ENCODE measurements around the gene S100A12. TPM values are rescaled to one million over a fixed set of nuclear protein-coding genes. Genes with fewer than 3 reads are reported as not detected.

Gene S100A12
- total RNA-seq, 4 donors from 2014 or later: 2.6 to 3.2 TPM; not detected in 2

- DNase-seq: no peak
- H3K4me1 ChIP-seq: no peaks in the 10 kb centered on the region
- no peak overlapping the region for H3K27ac ChIP-seq
- H3K36me3 ChIP-seq: no peaks in the 10 kb centered on the region
- intact Hi-C loops (cut with DNase I; ENCODE audit: low total_unique reads): no loop called here
- H3K27me3 ChIP-seq: no peaks in the 10 kb centered on the region
- H3K9me3 ChIP-seq: no peaks in the 10 kb centered on the region
- TF ChIP-seq POLR2A (IDR thresholded peaks at IDR 0.05): no peak
- no peak for TF ChIP-seq CTCF (IDR thresholded peaks at IDR 0.05)
- no peak overlapping the region for H3K4me3 ChIP-seq
Observed at GRCh38 chr1:153365696-153366095, 9.7 kb downstream of the S100A12 start.

DNA sequence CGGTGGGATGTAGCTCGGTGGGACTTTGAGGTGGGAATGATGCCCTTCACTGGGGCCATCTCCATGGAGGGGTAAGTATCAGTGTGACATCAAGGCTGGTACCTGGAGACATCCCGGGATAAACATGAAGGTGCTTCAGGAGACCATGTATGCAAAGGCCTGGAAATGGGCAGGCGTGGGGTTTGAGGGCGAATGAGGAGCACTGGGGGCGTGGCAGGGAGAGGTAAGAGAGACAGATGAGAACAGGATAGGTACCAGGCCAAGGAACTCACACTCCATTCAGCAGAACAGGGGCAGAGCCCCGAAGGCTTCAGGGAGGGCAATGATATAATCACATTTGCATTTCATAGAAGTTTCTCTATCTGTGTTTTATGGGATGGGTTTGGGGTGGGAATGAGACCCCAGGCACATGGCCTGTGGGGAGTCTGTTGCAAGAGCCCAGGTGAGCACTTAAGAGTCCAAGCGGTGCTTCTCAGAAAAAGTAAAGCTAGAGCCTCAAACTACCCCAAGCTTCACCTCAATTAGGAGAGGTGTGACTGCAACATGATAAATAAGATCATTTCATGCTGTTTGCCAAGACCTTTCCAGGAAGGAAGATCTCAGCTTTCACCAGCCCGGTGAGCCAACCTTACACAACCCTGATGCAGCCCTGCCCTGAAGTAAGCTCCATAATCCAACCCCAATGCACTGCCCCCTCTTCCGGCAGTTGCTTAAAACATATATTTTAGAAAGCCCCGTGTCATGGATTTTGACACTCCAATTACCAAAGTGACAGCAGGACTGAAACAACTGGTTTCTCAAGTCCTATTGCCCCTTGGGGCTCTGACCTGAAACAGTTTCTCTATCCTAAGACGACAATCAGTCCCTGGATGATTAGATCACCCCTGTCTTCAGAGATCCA is 10.4 kb downstream of the S100A12 start:
- intact Hi-C loops (cut with DNase I; ENCODE audit: low total_unique reads): no loop called here
- Histone ChIP-seq H3K9me3 (no peaks in the 10 kb centered on the region), H3K27me3 (no peaks in the 10 kb centered on the region), H3K27ac (no peak overlapping the region), H3K4me1 (no peaks in the 10 kb centered on the region), H3K36me3 (no peaks in the 10 kb centered on the region), H3K4me3 (no peak overlapping the region)
- TF ChIP-seq CTCF (IDR thresholded peaks at IDR 0.05) (no peak), POLR2A (IDR thresholded peaks at IDR 0.05) (no peak)
- no peak for DNase-seq

DNA sequence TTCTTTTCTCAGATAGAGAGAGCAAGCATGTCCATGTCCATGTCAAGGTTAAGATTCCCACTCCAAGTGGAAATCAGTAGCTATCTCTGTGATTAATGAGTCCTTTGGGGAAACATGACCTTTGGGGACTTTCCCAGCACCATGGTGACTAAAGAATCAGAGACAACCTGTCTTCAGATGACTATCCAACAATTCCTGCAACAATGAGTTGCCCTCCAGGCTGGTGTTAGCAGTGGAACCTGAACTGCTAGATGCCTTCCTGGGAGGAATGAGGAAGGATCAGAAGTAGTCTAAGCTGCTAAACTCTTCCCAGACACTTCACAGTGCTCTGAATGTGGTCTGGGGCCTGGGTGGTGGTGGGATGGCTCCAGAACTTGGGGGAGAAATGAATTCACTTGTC is 11.3 kb downstream of the S100A12 start:
- H3K27me3 ChIP-seq: no peaks in the 10 kb centered on the region
- no peaks in the 10 kb centered on the region for H3K9me3 ChIP-seq
- H3K36me3 ChIP-seq: no peaks in the 10 kb centered on the region
- intact Hi-C loops (cut with DNase I; ENCODE audit: low total_unique reads): no loop called here
- H3K27ac ChIP-seq: no peak overlapping the region
- H3K4me3 ChIP-seq: no peak overlapping the region
- H3K4me1 ChIP-seq: no peaks in the 10 kb centered on the region
- no peak for DNase-seq
- TF ChIP-seq CTCF (IDR thresholded peaks at IDR 0.05) (no peak), POLR2A (IDR thresholded peaks at IDR 0.05) (no peak)

DNA sequence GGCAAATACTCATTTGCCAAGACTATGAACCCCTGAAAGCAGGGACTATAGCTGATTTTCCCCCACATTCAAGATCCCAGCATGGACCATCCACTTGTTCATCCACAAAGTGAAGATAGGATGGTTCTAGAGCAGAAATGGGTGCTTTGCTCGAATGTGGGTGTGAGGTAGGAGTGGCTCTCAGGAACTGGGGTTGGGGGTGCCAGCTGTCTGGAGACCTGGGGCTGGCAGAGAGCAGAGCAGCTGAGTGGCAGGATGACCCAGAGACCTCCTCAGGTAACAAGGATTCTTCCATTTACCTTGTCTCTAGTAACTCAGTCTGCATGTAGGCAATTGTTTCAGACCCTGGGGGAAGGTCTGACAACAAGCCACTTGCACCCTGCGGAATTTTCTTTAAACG is 11.8 kb downstream of the S100A12 start:
- no peaks in the 10 kb centered on the region for H3K36me3 ChIP-seq
- no peak overlapping the region for H3K4me3 ChIP-seq
- no peak for TF ChIP-seq CTCF (IDR thresholded peaks at IDR 0.05)
- TF ChIP-seq POLR2A (IDR thresholded peaks at IDR 0.05): no peak
- no peaks in the 10 kb centered on the region for H3K27me3 ChIP-seq
- H3K9me3 ChIP-seq: no peaks in the 10 kb centered on the region
- DNase-seq: no peak
- no peak overlapping the region for H3K27ac ChIP-seq
- intact Hi-C loops (cut with DNase I; ENCODE audit: low total_unique reads): no loop called here
- no peaks in the 10 kb centered on the region for H3K4me1 ChIP-seq

DNA sequence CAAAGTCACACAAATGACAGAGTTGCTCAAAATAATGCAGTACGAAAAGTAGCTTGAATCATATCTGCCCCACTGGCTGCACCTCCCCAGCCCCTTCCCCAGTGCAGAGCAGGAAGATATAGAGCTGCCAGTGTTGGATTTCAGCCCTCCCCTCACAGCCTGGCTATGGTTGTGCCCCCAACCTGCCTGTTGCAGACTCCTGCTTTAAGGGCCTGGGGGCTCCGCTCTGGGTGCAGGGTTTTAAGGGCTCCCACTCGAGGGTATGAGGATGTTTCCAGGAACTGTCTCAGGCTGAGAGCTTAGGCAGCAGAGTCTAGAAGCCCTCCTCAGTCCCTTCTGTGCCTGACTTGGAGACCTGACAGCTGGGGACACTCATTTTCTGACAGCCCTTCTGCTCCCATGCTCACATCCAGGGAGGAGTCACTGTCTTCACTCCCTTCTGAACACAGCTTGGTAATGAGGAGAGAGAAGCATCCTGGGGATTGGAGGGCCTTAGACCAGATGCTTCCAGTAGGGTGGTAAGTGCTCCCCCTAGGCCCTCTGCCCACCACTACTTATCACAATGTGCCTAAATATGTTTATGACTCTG is 13.1 kb downstream of the S100A12 start:
- Histone ChIP-seq H3K4me3 (no peak overlapping the region), H3K27ac (no peak overlapping the region), H3K4me1 (no peaks in the 10 kb centered on the region), H3K9me3 (no peaks in the 10 kb centered on the region), H3K27me3 (no peaks in the 10 kb centered on the region), H3K36me3 (no peaks in the 10 kb centered on the region)
- TF ChIP-seq CTCF (IDR thresholded peaks at IDR 0.05): no peak
- no peak for TF ChIP-seq POLR2A (IDR thresholded peaks at IDR 0.05)
- no peak for DNase-seq
- intact Hi-C loops (cut with DNase I; ENCODE audit: low total_unique reads): no loop called here
